AG04449 (cell line): Measurements from ENCODE around the gene PUS7L.

Source experiments
- CTCF ChIA-PET: fragments of 350-600 bp; formaldehyde crosslinking; extraction: SDS; loops from one replicate; lab custom pipeline; 2021; ENCODE audit warnings: antibody characterized with exemption; lab: Yijun Ruan, JAX
- POLR2A ChIA-PET: fragments of 400-600, 350-600 bp; formaldehyde crosslinking; extraction: SDS; loops from one replicate; lab custom pipeline; 2020; ENCODE audit warnings: antibody characterized with exemption, inconsistent platforms; lab: Yijun Ruan, JAX
- DNase-seq: peaks from one replicate; pipeline ENCODE4 v3.0.0-alpha.2; 2010; ENCODE audit warnings: low read depth, low spot score
- H3K4me3 ChIP-seq: 2 replicates; pipeline ENCODE4 v1.5.1; 2011; ENCODE audit warnings: low read depth, mild to moderate bottlenecking, control low read depth, low read length
- CTCF ChIP-seq: IDR thresholded peaks from one replicate; pipeline ENCODE4 v1.5.1; 2011; ENCODE audit warnings: mild to moderate bottlenecking, moderate library complexity, low read length, control low read depth, inconsistent platforms; ENCODE audit not compliant: insufficient read depth; ENCODE audit errors: missing control alignments

Gene PUS7L

GRCh38 chr12:43797561-43798217 is 39.1 kb upstream of the PUS7L start:
- no peak for TF ChIP-seq CTCF
- no peak for DNase-seq
- ChIA-PET POLR2A (interaction anchor here (1.5 kb wide), 1 partner anchor 8 kb away, joined by 3 read pairs; the partner anchor contains the start of gene TWF1), CTCF (interaction anchor here (1.0 kb wide), 1 partner anchor 85 kb away, joined by 3 read pairs; no protein-coding TSS in a partner anchor)
- H3K4me3 ChIP-seq: no peak overlapping the region

GRCh38 chr12:43795716-43796280 is 37.2 kb upstream of the PUS7L start:
- CTCF ChIA-PET: interaction anchor here (0.8 to 1.6 kb wide), 4 partner anchors 9 to 87 kb away, joined by 3 to 7 read pairs (median 4); no protein-coding TSS in a partner anchor
- no peak for TF ChIP-seq CTCF
- H3K4me3 ChIP-seq: no peak overlapping the region
- DNase-seq: no peak
- POLR2A ChIA-PET: no interaction called here

- CTCF ChIA-PET: interaction anchor here (1.0 kb wide), 1 partner anchor 93 kb away, joined by 3 read pairs; no protein-coding TSS in a partner anchor
- TF ChIP-seq CTCF: no peak
- no peak overlapping the region for H3K4me3 ChIP-seq
- POLR2A ChIA-PET: no interaction called here
- no peak for DNase-seq
Measured at GRCh38 chr12:43789941-43790340, 31.4 kb upstream of the PUS7L start.

GRCh38 chr12:43786899-43787693 is 28.5 kb upstream of the PUS7L start:
- H3K4me3 ChIP-seq: no peak overlapping the region
- DNase-seq: no peak
- ChIA-PET POLR2A (interaction anchor here (0.7 kb wide), 1 partner anchor 10 kb away, joined by 3 read pairs; no protein-coding TSS in a partner anchor), CTCF (interaction anchor here (1.5 kb wide), 1 partner anchor 96 kb away, joined by 8 read pairs; no protein-coding TSS in a partner anchor)
- TF ChIP-seq CTCF: no peak

GRCh38 chr12:43776498-43776897 is 17.9 kb upstream of the PUS7L start:
- CTCF ChIA-PET: interaction anchor here (1.3 to 4.7 kb wide), 10 partner anchors 9 to 107 kb away, joined by 5 to 66 read pairs (median 8); partner anchors contain the start of genes IRAK4 and PUS7L
- POLR2A ChIA-PET: interaction anchor here (0.6 kb wide), 1 partner anchor 10 kb away, joined by 3 read pairs; no protein-coding TSS in a partner anchor

More at GRCh38 chr12:43776498-43776897, 17.9 kb upstream of the PUS7L start:
- no peak for DNase-seq
- peak; percentile 31 for TF ChIP-seq CTCF
- no peak overlapping the region for H3K4me3 ChIP-seq
